ENCODE measurements around the gene CDH12. TPM values are rescaled to one million over a fixed set of nuclear protein-coding genes. Genes with fewer than 3 reads are reported as not detected.

The CDH12 gene
- total and polyA plus RNA-seq, 9 donors, result 0.05 to 3.4 (median 0.28) TPM; not detected in 4

- Histone ChIP-seq H3K9me3 (no peaks in the 10 kb centered on the region), H3K4me1 (ENCODE audit: insufficient read depth) (no peaks in the 10 kb centered on the region), H3K27ac (no peak overlapping the region), H3K4me3 (no peak overlapping the region), H3K27me3 (no peaks in the 10 kb centered on the region), H3K36me3 (no peaks in the 10 kb centered on the region)
- no peak for DNase-seq
- intact Hi-C loops (cut with DNase I), result no loop called here
- no peak for TF ChIP-seq POLR2A (IDR thresholded peaks at IDR 0.05)
- no peak for TF ChIP-seq CTCF (IDR thresholded peaks at IDR 0.05)
- no peak for TF ChIP-seq EP300 (IDR thresholded peaks at IDR 0.05)
- 86 to 88% (median 88%) methylated on average over 6 of the region's 6 CpGs for WGBS, 3 donors
These were observed 1070.0 kb downstream of the CDH12 start for GRCh38 chr5:21783074-21783679.

- Histone ChIP-seq H3K4me3 (no peak overlapping the region), H3K27me3 (no peaks in the 10 kb centered on the region), H3K4me1 (ENCODE audit: insufficient read depth) (no peaks in the 10 kb centered on the region), H3K27ac (no peak overlapping the region), H3K9me3 (no peaks in the 10 kb centered on the region), H3K36me3 (no peaks in the 10 kb centered on the region)
- TF ChIP-seq CTCF (IDR thresholded peaks at IDR 0.05) (no peak), POLR2A (IDR thresholded peaks at IDR 0.05) (no peak), EP300 (IDR thresholded peaks at IDR 0.05) (no peak)
- intact Hi-C loops (cut with DNase I), result no loop called here
- DNase-seq, result no peak
- WGBS, 3 donors, result 91 to 92% (median 91%) methylated on average over 3 of the region's 3 CpGs
These were observed 1076.7 kb downstream of the CDH12 start for GRCh38 chr5:21776466-21776865.

DNA sequence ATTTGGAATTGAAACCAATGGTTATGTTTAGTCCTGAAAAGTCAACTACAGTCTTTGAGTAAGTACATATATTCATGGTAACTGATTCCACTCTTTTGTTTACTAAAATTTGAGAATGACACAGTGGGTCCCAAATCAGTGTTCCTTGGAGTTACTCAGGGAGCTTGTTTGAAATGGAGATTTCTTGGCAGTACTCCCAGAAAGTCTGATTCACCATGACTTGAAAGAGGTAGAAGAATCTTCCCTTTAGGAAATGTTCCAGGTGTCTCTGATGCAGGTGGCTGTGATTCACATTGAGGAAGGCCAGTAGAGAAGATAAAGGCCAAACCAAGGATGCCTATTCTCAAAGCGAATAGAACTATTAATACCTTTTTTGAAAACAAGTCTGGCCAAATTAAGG lies 1078.3 kb downstream of the CDH12 start:
- Histone ChIP-seq H3K27me3 (no peaks in the 10 kb centered on the region), H3K4me3 (no peak overlapping the region), H3K36me3 (no peaks in the 10 kb centered on the region), H3K27ac (no peak overlapping the region), H3K9me3 (no peaks in the 10 kb centered on the region), H3K4me1 (ENCODE audit: insufficient read depth) (no peaks in the 10 kb centered on the region)
- WGBS, 3 donors, result 46 to 83% (median 47%) methylated on average over 1 of the region's 1 CpG
- intact Hi-C loops (cut with DNase I), result no loop called here
- DNase-seq, result no peak
- no peak for TF ChIP-seq CTCF (IDR thresholded peaks at IDR 0.05)
- TF ChIP-seq EP300 (IDR thresholded peaks at IDR 0.05), result no peak
- no peak for TF ChIP-seq POLR2A (IDR thresholded peaks at IDR 0.05)

DNA sequence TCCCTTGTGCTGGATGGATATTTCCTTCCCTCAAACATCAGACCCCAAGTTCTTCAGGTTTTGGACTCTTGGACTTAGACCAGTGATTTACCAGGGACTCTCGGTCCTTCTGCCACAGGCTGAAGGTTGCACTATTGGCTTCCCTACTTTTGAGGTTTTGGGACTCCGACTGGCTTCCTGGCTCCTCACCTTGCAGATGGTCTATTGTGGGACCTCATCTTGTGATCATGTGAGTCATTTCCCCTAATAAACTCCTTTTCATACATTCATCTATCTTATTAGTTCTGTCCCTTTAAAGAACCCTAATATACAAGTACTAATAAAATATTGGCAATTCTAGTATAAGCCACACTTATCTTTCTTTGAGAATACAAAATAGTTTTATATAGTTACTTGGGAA lies 1078.9 kb downstream of the CDH12 start:
- Histone ChIP-seq H3K9me3 (no peaks in the 10 kb centered on the region), H3K4me1 (ENCODE audit: insufficient read depth) (no peaks in the 10 kb centered on the region), H3K36me3 (no peaks in the 10 kb centered on the region), H3K27me3 (no peaks in the 10 kb centered on the region), H3K4me3 (no peak overlapping the region), H3K27ac (no peak overlapping the region)
- intact Hi-C loops (cut with DNase I), result no loop called here
- no peak for TF ChIP-seq CTCF (IDR thresholded peaks at IDR 0.05)
- no peak for TF ChIP-seq EP300 (IDR thresholded peaks at IDR 0.05)
- no peak for TF ChIP-seq POLR2A (IDR thresholded peaks at IDR 0.05)
- WGBS, 3 donors, result 85 to 97% (median 90%) methylated on average over 2 of the region's 2 CpGs
- DNase-seq, result no peak

All from ovary (tissue), 9 donors.